HepG2 (cell line): ENCODE results near the gene METTL26. TPM values are rescaled to one million over a fixed set of nuclear protein-coding genes. Genes with fewer than 3 reads are reported as not detected.

Source experiments
- CBX1 ChIP-seq: IDR thresholded peaks from one replicate; pipeline ENCODE4 v1.6.1; 2016; ENCODE audit warnings: antibody characterized with exemption, low read depth
- CENPT ChIP-seq: sonication (generic); formaldehyde crosslinking; IDR thresholded peaks from 2 replicates; pipeline ENCODE4 v1.8.0; 2022; ENCODE audit warnings: low read depth, mild to moderate bottlenecking, moderate library complexity, missing genetic modification reagents
- EEA1 ChIP-seq: sonication (generic); formaldehyde crosslinking; IDR thresholded peaks from 2 replicates; pipeline ENCODE4 v1.5.1; 2020; ENCODE audit warnings: mild to moderate bottlenecking, missing genetic modification reagents, borderline replicate concordance
- HNRNPL ChIP-seq: fragments of 200-400 bp; formaldehyde crosslinking; IDR thresholded peaks from 2 replicates; pipeline ENCODE4 v1.6.1; 2017; ENCODE audit warnings: mild to moderate bottlenecking, low read depth, low read length
- HOXA9 ChIP-seq: sonication (generic); formaldehyde crosslinking; IDR thresholded peaks from 2 replicates; pipeline ENCODE4 v1.8.1; 2022; ENCODE audit warnings: missing genetic modification reagents, mild to moderate bottlenecking, moderate library complexity, borderline replicate concordance
- KLF15 ChIP-seq: sonication (generic); formaldehyde crosslinking; IDR thresholded peaks from 2 replicates; pipeline ENCODE4 v1.8.1; 2023; ENCODE audit warnings: borderline replicate concordance, mild to moderate bottlenecking, inconsistent platforms, missing genetic modification reagents, mixed read lengths
- MXD4 ChIP-seq: IDR thresholded peaks from 2 replicates; pipeline ENCODE4 v1.6.1; 2016; ENCODE audit warnings: mild to moderate bottlenecking, missing biosample characterization, missing genetic modification reagents
- NONO ChIP-seq, 2 experiments: fragments of 450-650 bp in 1 of 2; sonication (generic) in 1 of 2; formaldehyde crosslinking in 1 of 2; IDR thresholded peaks in 1 of 2; conservative IDR thresholded peaks in 1 of 2; 2 replicates each; pipeline versions ENCODE4 v1.6.1 to v1.8.0; 2017 to 2022; ENCODE audit warnings: mild to moderate bottlenecking in 1 of 2, missing genetic modification reagents in 1 of 2, moderate library complexity in 1 of 2
- NR3C1 ChIP-seq: sonication (generic); formaldehyde crosslinking; IDR thresholded peaks from 2 replicates; pipeline ENCODE4 v1.4.0; 2020; ENCODE audit warnings: missing genetic modification reagents
- SRF ChIP-seq: IDR thresholded peaks from 2 replicates; pipeline ENCODE4 v1.6.1; 2011; ENCODE audit warnings: mild to moderate bottlenecking, low read depth, low read length, moderate library complexity
- YY1 ChIP-seq: IDR thresholded peaks from 2 replicates; pipeline ENCODE4 v1.6.1; 2011; ENCODE audit warnings: low read length, low read depth, moderate library complexity, mild to moderate bottlenecking; ENCODE audit not compliant: insufficient read depth, insufficient replicate concordance
- ZBTB8A ChIP-seq: sonication (generic); formaldehyde crosslinking; IDR thresholded peaks from 2 replicates; pipeline ENCODE4 v1.4.0; 2020; ENCODE audit warnings: mild to moderate bottlenecking, low read depth, missing genetic modification reagents, borderline replicate concordance
- ZNF263 ChIP-seq: sonication (generic); formaldehyde crosslinking; IDR thresholded peaks from 2 replicates; pipeline ENCODE4 v1.4.0; 2020; ENCODE audit warnings: missing genetic modification reagents
- ZNF550 ChIP-seq: sonication (generic); formaldehyde crosslinking; IDR thresholded peaks from 2 replicates; pipeline ENCODE4 v1.4.0; 2020; ENCODE audit warnings: mild to moderate bottlenecking, missing genetic modification reagents, borderline replicate concordance
- ZNF564 ChIP-seq: sonication (generic); formaldehyde crosslinking; IDR thresholded peaks from 2 replicates; pipeline ENCODE4 v1.8.1; 2023; ENCODE audit warnings: mild to moderate bottlenecking, missing genetic modification reagents
- ZNF713 ChIP-seq: sonication (generic); formaldehyde crosslinking; IDR thresholded peaks from 2 replicates; pipeline ENCODE4 v1.4.0; 2020; ENCODE audit warnings: mild to moderate bottlenecking, missing genetic modification reagents
- ZNF75D ChIP-seq: sonication (generic); formaldehyde crosslinking; IDR thresholded peaks from 2 replicates; pipeline ENCODE4 v1.8.1; 2023; ENCODE audit warnings: missing genetic modification reagents, mild to moderate bottlenecking, borderline replicate concordance
- polyA plus RNA-seq, 8 experiments: library from polyadenylated mRNA; depleted of rRNA in 3 of 8; stranded (reverse) in 7 of 8; unstranded in 1 of 8; fragments of >200 nt; fragmentation: Illumina TruSeq in 4 of 8; extraction: Trizol in 4 of 8; gene quantifications; 2 replicates each; pipeline versions ENCODE4 v1.2.1 to v1.2.3, GENCODE V29; 2011 to 2016; ENCODE audit warnings: low read depth in 4 of 8, missing spikeins in 1 of 8, mixed read lengths in 1 of 8; ENCODE audit not compliant: insufficient read depth in 1 of 8
- total RNA-seq, 5 experiments: library from RNA; depleted of rRNA; stranded (reverse); fragments of >200 nt; fragmentation: Illumina TruSeq; extraction: Trizol; gene quantifications; 2 replicates each; pipeline ENCODE4 v1.2.3, GENCODE V29; 2016; ENCODE audit warnings: low read depth in 1 of 5
- TF ChIP-seq, protein P1 (sequence below): sonication (generic); formaldehyde crosslinking; IDR thresholded peaks from 2 replicates; pipeline ENCODE4 v1.5.0; 2020; ENCODE audit warnings: missing genetic modification reagents
- TF ChIP-seq, protein P2 (sequence below): sonication (generic); formaldehyde crosslinking; IDR thresholded peaks from 2 replicates; pipeline ENCODE4 v1.5.0; 2020; ENCODE audit warnings: mild to moderate bottlenecking, missing genetic modification reagents, borderline replicate concordance
- TF ChIP-seq, protein P3 (sequence below): sonication (generic); formaldehyde crosslinking; IDR thresholded peaks from 2 replicates; pipeline ENCODE4 v1.5.1; 2020; ENCODE audit warnings: mild to moderate bottlenecking, missing genetic modification reagents, borderline replicate concordance

Gene METTL26
- total and polyA plus RNA-seq, 2 of the 13 experiments (the other 11 are each of a cell fraction or from before 2014, with no cell fraction given), result 65.5 to 70.1 TPM

DNA sequence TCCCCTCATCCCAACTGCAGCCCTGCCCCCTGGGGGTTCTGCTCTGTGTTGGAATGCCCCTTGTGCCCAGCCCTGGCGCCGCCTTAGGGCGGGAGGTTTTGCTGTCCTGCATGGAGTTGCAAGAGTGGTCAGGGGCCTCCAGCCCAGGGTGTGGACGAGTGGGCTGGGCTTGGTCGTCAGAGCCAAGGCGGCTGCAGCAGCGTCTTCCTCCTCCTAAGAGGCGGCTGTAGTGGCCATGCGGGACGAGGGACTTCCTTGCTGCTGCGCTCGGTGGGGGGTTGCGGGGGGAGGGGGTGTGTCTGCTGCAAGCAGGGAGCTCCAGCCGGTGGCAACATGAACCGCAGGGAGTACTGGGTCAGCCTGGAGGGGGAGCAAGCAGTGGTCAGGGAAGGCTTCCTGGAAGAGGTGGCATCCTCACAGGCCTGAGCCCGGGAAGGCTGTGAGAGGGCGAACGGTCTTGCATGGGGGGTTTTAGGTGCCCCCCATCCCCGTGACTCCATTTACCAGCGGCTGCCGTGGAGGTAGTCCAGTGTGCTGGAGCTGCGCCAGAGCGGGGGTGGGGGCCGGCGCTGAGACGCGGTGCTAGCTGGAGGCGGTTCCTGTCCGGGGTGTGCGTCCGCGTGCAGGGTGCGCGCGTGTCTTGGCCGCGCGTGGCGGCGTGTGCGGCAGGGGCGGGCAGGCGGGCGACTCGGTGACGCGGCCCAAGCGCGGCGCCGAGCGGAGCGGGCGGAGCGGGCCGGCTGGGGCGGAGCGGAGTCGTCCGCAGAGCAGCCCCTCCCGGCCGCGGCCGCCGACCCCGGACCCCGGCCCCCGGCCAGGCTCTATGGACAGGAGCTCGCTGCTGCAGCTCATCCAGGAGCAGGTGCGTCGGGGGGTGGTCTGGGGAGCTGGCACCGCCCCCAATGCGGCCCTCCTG is 39.1 kb upstream of the METTL26 start, which contains the start of gene RHBDL1 (continued):
- TF ChIP-seq ZNF550 (CRISPR knock-in tag) (no peak), CENPT (CRISPR knock-in tag) (no peak), MXD4 (no peak), YY1 (peak; percentile 10), HOXA9 (CRISPR knock-in tag) (no peak), CBX1 (peak; percentile 27), NONO (IDR thresholded peaks at IDR 0.05) (no peak), NONO (CRISPR knock-in tag; conservative IDR thresholded peaks at IDR 0.05) (peak; percentile 63; the same call in 1 of the 2 replicates), ZBTB8A (no peak), ZNF713 (no peak), ZNF263 (CRISPR knock-in tag) (no peak), SRF (no peak), KLF15 (CRISPR knock-in tag) (no peak), EEA1 (CRISPR knock-in tag) (no peak), ZNF75D (CRISPR knock-in tag) (no peak), HNRNPL (0 out of 2 replicates have a peak, but pooled peaks have one; percentile 60), NR3C1 (CRISPR knock-in tag) (no peak), ZNF564 (CRISPR knock-in tag) (no peak)
- TF ChIP-seq, protein P1, sequence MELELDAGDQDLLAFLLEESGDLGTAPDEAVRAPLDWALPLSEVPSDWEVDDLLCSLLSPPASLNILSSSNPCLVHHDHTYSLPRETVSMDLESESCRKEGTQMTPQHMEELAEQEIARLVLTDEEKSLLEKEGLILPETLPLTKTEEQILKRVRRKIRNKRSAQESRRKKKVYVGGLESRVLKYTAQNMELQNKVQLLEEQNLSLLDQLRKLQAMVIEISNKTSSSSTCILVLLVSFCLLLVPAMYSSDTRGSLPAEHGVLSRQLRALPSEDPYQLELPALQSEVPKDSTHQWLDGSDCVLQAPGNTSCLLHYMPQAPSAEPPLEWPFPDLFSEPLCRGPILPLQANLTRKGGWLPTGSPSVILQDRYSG (CRISPR knock-in tag), result no peak
- TF ChIP-seq, protein P2, sequence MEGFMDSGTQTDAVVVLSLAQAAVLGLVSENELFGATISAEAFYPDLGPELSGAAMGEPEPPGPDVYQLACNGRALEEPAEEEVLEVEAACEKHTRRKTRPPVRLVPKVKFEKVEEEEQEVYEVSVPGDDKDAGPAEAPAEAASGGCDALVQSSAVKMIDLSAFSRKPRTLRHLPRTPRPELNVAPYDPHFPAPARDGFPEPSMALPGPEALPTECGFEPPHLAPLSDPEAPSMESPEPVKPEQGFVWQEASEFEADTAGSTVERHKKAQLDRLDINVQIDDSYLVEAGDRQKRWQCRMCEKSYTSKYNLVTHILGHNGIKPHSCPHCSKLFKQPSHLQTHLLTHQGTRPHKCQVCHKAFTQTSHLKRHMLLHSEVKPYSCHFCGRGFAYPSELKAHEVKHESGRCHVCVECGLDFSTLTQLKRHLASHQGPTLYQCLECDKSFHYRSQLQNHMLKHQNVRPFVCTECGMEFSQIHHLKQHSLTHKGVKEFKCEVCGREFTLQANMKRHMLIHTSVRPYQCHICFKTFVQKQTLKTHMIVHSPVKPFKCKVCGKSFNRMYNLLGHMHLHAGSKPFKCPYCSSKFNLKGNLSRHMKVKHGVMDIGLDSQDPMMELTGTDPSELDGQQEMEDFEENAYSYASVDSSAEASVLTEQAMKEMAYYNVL (CRISPR knock-in tag), result no peak
- TF ChIP-seq, protein P3, sequence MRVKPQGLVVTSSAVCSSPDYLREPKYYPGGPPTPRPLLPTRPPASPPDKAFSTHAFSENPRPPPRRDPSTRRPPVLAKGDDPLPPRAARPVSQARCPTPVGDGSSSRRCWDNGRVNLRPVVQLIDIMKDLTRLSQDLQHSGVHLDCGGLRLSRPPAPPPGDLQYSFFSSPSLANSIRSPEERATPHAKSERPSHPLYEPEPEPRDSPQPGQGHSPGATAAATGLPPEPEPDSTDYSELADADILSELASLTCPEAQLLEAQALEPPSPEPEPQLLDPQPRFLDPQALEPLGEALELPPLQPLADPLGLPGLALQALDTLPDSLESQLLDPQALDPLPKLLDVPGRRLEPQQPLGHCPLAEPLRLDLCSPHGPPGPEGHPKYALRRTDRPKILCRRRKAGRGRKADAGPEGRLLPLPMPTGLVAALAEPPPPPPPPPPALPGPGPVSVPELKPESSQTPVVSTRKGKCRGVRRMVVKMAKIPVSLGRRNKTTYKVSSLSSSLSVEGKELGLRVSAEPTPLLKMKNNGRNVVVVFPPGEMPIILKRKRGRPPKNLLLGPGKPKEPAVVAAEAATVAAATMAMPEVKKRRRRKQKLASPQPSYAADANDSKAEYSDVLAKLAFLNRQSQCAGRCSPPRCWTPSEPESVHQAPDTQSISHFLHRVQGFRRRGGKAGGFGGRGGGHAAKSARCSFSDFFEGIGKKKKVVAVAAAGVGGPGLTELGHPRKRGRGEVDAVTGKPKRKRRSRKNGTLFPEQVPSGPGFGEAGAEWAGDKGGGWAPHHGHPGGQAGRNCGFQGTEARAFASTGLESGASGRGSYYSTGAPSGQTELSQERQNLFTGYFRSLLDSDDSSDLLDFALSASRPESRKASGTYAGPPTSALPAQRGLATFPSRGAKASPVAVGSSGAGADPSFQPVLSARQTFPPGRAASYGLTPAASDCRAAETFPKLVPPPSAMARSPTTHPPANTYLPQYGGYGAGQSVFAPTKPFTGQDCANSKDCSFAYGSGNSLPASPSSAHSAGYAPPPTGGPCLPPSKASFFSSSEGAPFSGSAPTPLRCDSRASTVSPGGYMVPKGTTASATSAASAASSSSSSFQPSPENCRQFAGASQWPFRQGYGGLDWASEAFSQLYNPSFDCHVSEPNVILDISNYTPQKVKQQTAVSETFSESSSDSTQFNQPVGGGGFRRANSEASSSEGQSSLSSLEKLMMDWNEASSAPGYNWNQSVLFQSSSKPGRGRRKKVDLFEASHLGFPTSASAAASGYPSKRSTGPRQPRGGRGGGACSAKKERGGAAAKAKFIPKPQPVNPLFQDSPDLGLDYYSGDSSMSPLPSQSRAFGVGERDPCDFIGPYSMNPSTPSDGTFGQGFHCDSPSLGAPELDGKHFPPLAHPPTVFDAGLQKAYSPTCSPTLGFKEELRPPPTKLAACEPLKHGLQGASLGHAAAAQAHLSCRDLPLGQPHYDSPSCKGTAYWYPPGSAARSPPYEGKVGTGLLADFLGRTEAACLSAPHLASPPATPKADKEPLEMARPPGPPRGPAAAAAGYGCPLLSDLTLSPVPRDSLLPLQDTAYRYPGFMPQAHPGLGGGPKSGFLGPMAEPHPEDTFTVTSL (CRISPR knock-in tag), result no peak
